ENCODE results near the gene CCDC184.
"Not testable (repeated sequence)": the region's sequence is repeated elsewhere in the genome, so short reads cannot be mapped to it uniquely, and the experiment has no call there.

GRCh38 chr12:48209495-48209894, 26.1 kb downstream of the CCDC184 start:
- TF ChIP-seq, protein P1, sequence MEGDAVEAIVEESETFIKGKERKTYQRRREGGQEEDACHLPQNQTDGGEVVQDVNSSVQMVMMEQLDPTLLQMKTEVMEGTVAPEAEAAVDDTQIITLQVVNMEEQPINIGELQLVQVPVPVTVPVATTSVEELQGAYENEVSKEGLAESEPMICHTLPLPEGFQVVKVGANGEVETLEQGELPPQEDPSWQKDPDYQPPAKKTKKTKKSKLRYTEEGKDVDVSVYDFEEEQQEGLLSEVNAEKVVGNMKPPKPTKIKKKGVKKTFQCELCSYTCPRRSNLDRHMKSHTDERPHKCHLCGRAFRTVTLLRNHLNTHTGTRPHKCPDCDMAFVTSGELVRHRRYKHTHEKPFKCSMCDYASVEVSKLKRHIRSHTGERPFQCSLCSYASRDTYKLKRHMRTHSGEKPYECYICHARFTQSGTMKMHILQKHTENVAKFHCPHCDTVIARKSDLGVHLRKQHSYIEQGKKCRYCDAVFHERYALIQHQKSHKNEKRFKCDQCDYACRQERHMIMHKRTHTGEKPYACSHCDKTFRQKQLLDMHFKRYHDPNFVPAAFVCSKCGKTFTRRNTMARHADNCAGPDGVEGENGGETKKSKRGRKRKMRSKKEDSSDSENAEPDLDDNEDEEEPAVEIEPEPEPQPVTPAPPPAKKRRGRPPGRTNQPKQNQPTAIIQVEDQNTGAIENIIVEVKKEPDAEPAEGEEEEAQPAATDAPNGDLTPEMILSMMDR (IDR thresholded peaks at IDR 0.05; ENCODE audit: poor library complexity, severe bottlenecking) = not testable (repeated sequence)
- TF ChIP-seq SMC3 (conservative IDR thresholded peaks at IDR 0.05; ENCODE audit: poor library complexity); EZH2 (IDR thresholded peaks at IDR 0.05; ENCODE audit: borderline replicate concordance, insufficient read depth, low read length, poor library complexity, severe bottlenecking): not testable (repeated sequence)
- TF ChIP-seq, protein P2, sequence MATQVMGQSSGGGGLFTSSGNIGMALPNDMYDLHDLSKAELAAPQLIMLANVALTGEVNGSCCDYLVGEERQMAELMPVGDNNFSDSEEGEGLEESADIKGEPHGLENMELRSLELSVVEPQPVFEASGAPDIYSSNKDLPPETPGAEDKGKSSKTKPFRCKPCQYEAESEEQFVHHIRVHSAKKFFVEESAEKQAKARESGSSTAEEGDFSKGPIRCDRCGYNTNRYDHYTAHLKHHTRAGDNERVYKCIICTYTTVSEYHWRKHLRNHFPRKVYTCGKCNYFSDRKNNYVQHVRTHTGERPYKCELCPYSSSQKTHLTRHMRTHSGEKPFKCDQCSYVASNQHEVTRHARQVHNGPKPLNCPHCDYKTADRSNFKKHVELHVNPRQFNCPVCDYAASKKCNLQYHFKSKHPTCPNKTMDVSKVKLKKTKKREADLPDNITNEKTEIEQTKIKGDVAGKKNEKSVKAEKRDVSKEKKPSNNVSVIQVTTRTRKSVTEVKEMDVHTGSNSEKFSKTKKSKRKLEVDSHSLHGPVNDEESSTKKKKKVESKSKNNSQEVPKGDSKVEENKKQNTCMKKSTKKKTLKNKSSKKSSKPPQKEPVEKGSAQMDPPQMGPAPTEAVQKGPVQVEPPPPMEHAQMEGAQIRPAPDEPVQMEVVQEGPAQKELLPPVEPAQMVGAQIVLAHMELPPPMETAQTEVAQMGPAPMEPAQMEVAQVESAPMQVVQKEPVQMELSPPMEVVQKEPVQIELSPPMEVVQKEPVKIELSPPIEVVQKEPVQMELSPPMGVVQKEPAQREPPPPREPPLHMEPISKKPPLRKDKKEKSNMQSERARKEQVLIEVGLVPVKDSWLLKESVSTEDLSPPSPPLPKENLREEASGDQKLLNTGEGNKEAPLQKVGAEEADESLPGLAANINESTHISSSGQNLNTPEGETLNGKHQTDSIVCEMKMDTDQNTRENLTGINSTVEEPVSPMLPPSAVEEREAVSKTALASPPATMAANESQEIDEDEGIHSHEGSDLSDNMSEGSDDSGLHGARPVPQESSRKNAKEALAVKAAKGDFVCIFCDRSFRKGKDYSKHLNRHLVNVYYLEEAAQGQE (IDR thresholded peaks at IDR 0.05; ENCODE audit: borderline replicate concordance) = not testable (repeated sequence)
